Measurements from ENCODE around the gene MYO1B. TPM values are rescaled to one million over a fixed set of nuclear protein-coding genes. Genes with fewer than 3 reads are reported as not detected.

MYO1B gene
- total and polyA plus RNA-seq, 2 donors from 2014 or later: 24.5 to 64.8 TPM

GRCh38 chr2:191299010-191299409 lies 53.8 kb downstream of the MYO1B start:
- FAIRE-seq (no peak), DNase-seq (no peak)
- Histone ChIP-seq H3K4me1 (ENCODE audit: control insufficient read depth in 2 of 3, insufficient read depth in 2 of 3, low read depth in 1 of 3, low read length in 3 of 3) (peaks cover 0 to 6% (median 4%) of the 10 kb centered on the region in 3 donors), H3K36me3 (ENCODE audit: control insufficient read depth in 2 of 3, insufficient read depth in 3 of 3, low read length in 3 of 3) (no peaks in the 10 kb centered on the region), H3K4me3 (ENCODE audit: low read length in 3 of 3) (no peak overlapping the region), H3K27me3 (ENCODE audit: control insufficient read depth, insufficient read depth, low read length) (no peaks in the 10 kb centered on the region), H3K9me3 (ENCODE audit: control insufficient read depth in 2 of 3, insufficient read depth in 1 of 3, low read length in 3 of 3) (no peaks in the 10 kb centered on the region), H3K27ac (ENCODE audit: low read depth in 2 of 2, low read length in 2 of 2) (no peak overlapping the region), H3K9ac (ENCODE audit: low read length in 3 of 3) (no peak overlapping the region)
- intact Hi-C loops (cut with DNase I): no loop called here
- TF ChIP-seq CTCF (IDR thresholded peaks at IDR 0.05; ENCODE audit: borderline replicate concordance, extremely low read depth, insufficient read depth): no peak

- no peak overlapping the region for H3K27ac ChIP-seq (ENCODE audit: low read depth in 2 of 2, low read length in 2 of 2)
- TF ChIP-seq CTCF (IDR thresholded peaks at IDR 0.05; ENCODE audit: borderline replicate concordance, extremely low read depth, insufficient read depth): no peak
- intact Hi-C loops (cut with DNase I): no loop called here
- H3K4me1 ChIP-seq (ENCODE audit: control insufficient read depth in 2 of 3, insufficient read depth in 2 of 3, low read depth in 1 of 3, low read length in 3 of 3): peaks cover 3 to 8% (median 4%) of the 10 kb centered on the region in 3 donors
- H3K9ac ChIP-seq (ENCODE audit: low read length in 3 of 3): no peak overlapping the region
- DNase-seq: no peak
- H3K36me3 ChIP-seq (ENCODE audit: control insufficient read depth in 2 of 3, insufficient read depth in 3 of 3, low read length in 3 of 3): no peaks in the 10 kb centered on the region
- no peaks in the 10 kb centered on the region for H3K9me3 ChIP-seq (ENCODE audit: control insufficient read depth in 2 of 3, insufficient read depth in 1 of 3, low read length in 3 of 3)
- no peak for FAIRE-seq
- H3K4me3 ChIP-seq (ENCODE audit: low read length in 3 of 3): no peak overlapping the region
- H3K27me3 ChIP-seq (ENCODE audit: control insufficient read depth, insufficient read depth, low read length): no peaks in the 10 kb centered on the region
Measured at GRCh38 chr2:191299866-191300265, 54.7 kb downstream of the MYO1B start.

GRCh38 chr2:191301971-191302370 lies 56.8 kb downstream of the MYO1B start:
- no peak overlapping the region for H3K27ac ChIP-seq (ENCODE audit: low read depth in 2 of 2, low read length in 2 of 2)
- no peaks in the 10 kb centered on the region for H3K9me3 ChIP-seq (ENCODE audit: control insufficient read depth in 2 of 3, insufficient read depth in 1 of 3, low read length in 3 of 3)
- intact Hi-C loops (cut with DNase I): no loop called here
- H3K27me3 ChIP-seq (ENCODE audit: control insufficient read depth, insufficient read depth, low read length): no peaks in the 10 kb centered on the region
- FAIRE-seq (no peak), DNase-seq (no peak)
- H3K36me3 ChIP-seq (ENCODE audit: control insufficient read depth in 2 of 3, insufficient read depth in 3 of 3, low read length in 3 of 3): no peaks in the 10 kb centered on the region
- TF ChIP-seq CTCF (IDR thresholded peaks at IDR 0.05; ENCODE audit: borderline replicate concordance, extremely low read depth, insufficient read depth): no peak
- no peak overlapping the region for H3K4me3 ChIP-seq (ENCODE audit: low read length in 3 of 3)
- no peak overlapping the region for H3K9ac ChIP-seq (ENCODE audit: low read length in 3 of 3)
- peaks cover 4 to 11% (median 9%) of the 10 kb centered on the region in 3 donors for H3K4me1 ChIP-seq (ENCODE audit: control insufficient read depth in 2 of 3, insufficient read depth in 2 of 3, low read depth in 1 of 3, low read length in 3 of 3)
